ENCODE results near the gene VPS45.
"Not testable (repeated sequence)": the region's sequence is repeated elsewhere in the genome, so short reads cannot be mapped to it uniquely, and the experiment has no call there.

VPS45 gene

GRCh38 chr1:150127868-150128267 is 60.3 kb downstream of the VPS45 start:
- peak; percentile 40 for DNase-seq (ENCODE audit: low read depth)

- DNase-seq (ENCODE audit: low read depth) = no peak
Measured at GRCh38 chr1:150132372-150132771, 64.8 kb downstream of the VPS45 start.

- DNase-seq (ENCODE audit: low read depth) = no peak
Measured at GRCh38 chr1:150134537-150134936, 67.0 kb downstream of the VPS45 start.

GRCh38 chr1:150135400-150135799 is 67.8 kb downstream of the VPS45 start:
- DNase-seq (ENCODE audit: low read depth) = not testable (repeated sequence)

GRCh38 chr1:150138044-150138443 is 70.5 kb downstream of the VPS45 start:
- no peak for DNase-seq (ENCODE audit: low read depth)

- DNase-seq (ENCODE audit: low read depth) = no peak
Measured at GRCh38 chr1:150141452-150141851, 73.9 kb downstream of the VPS45 start.

- DNase-seq (ENCODE audit: low read depth) = no peak
Measured at GRCh38 chr1:150142083-150142482, 74.5 kb downstream of the VPS45 start.

- no peak for DNase-seq (ENCODE audit: low read depth)
Measured at GRCh38 chr1:150144606-150145005, 77.0 kb downstream of the VPS45 start.

GRCh38 chr1:150146016-150146415 is 78.4 kb downstream of the VPS45 start:
- not testable (repeated sequence) for DNase-seq (ENCODE audit: low read depth)

- no peak for DNase-seq (ENCODE audit: low read depth)
Measured at GRCh38 chr1:150146849-150147542, 79.4 kb downstream of the VPS45 start.

- no peak for DNase-seq (ENCODE audit: low read depth)
Measured at GRCh38 chr1:150148837-150149270, 81.3 kb downstream of the VPS45 start.

- peak; percentile 73 for DNase-seq (ENCODE audit: low read depth)
Measured at GRCh38 chr1:150149271-150150132, 81.9 kb downstream of the VPS45 start, which contains the start of gene PLEKHO1. PLEKHO1 (plus strand) TSS chr1:150149916; CDS start chr1:150150258, 342 bp downstream.

- no peak for DNase-seq (ENCODE audit: low read depth)
Measured at GRCh38 chr1:150150133-150151021, 82.8 kb downstream of the VPS45 start.

- peak; percentile 42 for DNase-seq (ENCODE audit: low read depth)
Measured at GRCh38 chr1:150151291-150152181, 84.0 kb downstream of the VPS45 start.

- no peak for DNase-seq (ENCODE audit: low read depth)
Measured at GRCh38 chr1:150152182-150152536, 84.6 kb downstream of the VPS45 start.

GRCh38 chr1:150152772-150153456 is 85.3 kb downstream of the VPS45 start:
- no peak for DNase-seq (ENCODE audit: low read depth)

GRCh38 chr1:150154143-150154542 is 86.6 kb downstream of the VPS45 start:
- DNase-seq (ENCODE audit: low read depth) = no peak

- no peak for DNase-seq (ENCODE audit: low read depth)
Measured at GRCh38 chr1:150155413-150156071, 88.0 kb downstream of the VPS45 start.

GRCh38 chr1:150156868-150157603 is 89.5 kb downstream of the VPS45 start:
- no peak for DNase-seq (ENCODE audit: low read depth)

All from activated T-cell treated with anti-CD3 and anti-CD28 coated beads for 24 hours (primary cell).